Common myeloid progenitor, CD34-positive (primary cell): Measurements from ENCODE around the gene FERMT2.

ENCODE experiments used
- CTCF ChIA-PET: fragments of 350-600 bp; sonication (Branson Sonifier 250); formaldehyde crosslinking; loops from one replicate; lab custom pipeline; 2021; ENCODE audit warnings: antibody characterized with exemption; lab: Charles Lee
- POLR2A ChIA-PET: fragments of 350-600 bp; sonication (Branson Sonifier 250); formaldehyde crosslinking; loops from one replicate; lab custom pipeline; 2021; ENCODE audit warnings: antibody characterized with exemption; lab: Charles Lee
- DNase-seq, 3 donors: peaks; one replicate each; pipeline versions ENCODE4 v3.0.0 to v3.0.0-alpha.2; 2013
- H3K27ac ChIP-seq, 2 experiments: 1 replicate in 1 of 2; 2 replicates in 1 of 2; pipeline ENCODE4 v1.7.0; 2013; ENCODE audit warnings: inconsistent platforms in 2 of 2, low read length in 2 of 2, mild to moderate bottlenecking in 2 of 2, low read depth in 1 of 2, moderate library complexity in 1 of 2; ENCODE audit not compliant: severe bottlenecking in 2 of 2, insufficient read depth in 1 of 2, poor library complexity in 1 of 2
- H3K27me3 ChIP-seq, 5 experiments: replicated peaks in 2 of 5; 1 replicate in 3 of 5; 2 replicates in 2 of 5; pipeline versions ENCODE4 v1.6.1 to v1.7.0; 2013; ENCODE audit warnings: low read length in 4 of 5, mild to moderate bottlenecking in 2 of 5, moderate library complexity in 2 of 5, inconsistent platforms in 1 of 5; ENCODE audit not compliant: insufficient read depth in 5 of 5, control insufficient read depth in 4 of 5
- H3K36me3 ChIP-seq, 4 experiments: 1 replicate in 2 of 4; 2 replicates in 2 of 4; pipeline versions ENCODE4 v1.6.1 to v1.7.0; 2013; ENCODE audit warnings: low read length in 3 of 4, control low read depth in 1 of 4, mild to moderate bottlenecking in 1 of 4; ENCODE audit not compliant: control insufficient read depth in 4 of 4, insufficient read depth in 4 of 4
- H3K4me1 ChIP-seq, 4 experiments: 1 replicate in 3 of 4; 2 replicates in 1 of 4; pipeline versions ENCODE4 v1.6.1 to v1.7.1; 2013; ENCODE audit warnings: low read length in 3 of 4, mild to moderate bottlenecking in 3 of 4, control low read depth in 1 of 4, inconsistent platforms in 1 of 4, moderate library complexity in 1 of 4; ENCODE audit not compliant: control insufficient read depth in 4 of 4, insufficient read depth in 4 of 4; ENCODE audit errors: control extremely low read depth in 1 of 4
- H3K4me3 ChIP-seq, 7 experiments: 1 replicate in 4 of 7; 2 replicates in 3 of 7; pipeline versions ENCODE4 v1.5.1 to v1.7.0; 2013; ENCODE audit warnings: mild to moderate bottlenecking in 7 of 7, low read length in 6 of 7, moderate library complexity in 6 of 7, inconsistent platforms in 2 of 7, low read depth in 2 of 7, control low read depth in 1 of 7; ENCODE audit not compliant: insufficient read depth in 4 of 7, control insufficient read depth in 1 of 7; ENCODE audit errors: extremely low read depth in 1 of 7
- H3K9me3 ChIP-seq, 5 experiments: 1 replicate in 4 of 5; 2 replicates in 1 of 5; pipeline versions ENCODE4 v1.6.1 to v1.7.1; 2013; ENCODE audit warnings: low read length in 4 of 5, mild to moderate bottlenecking in 2 of 5, inconsistent platforms in 1 of 5, low read depth in 1 of 5, moderate library complexity in 1 of 5; ENCODE audit not compliant: control insufficient read depth in 4 of 5, insufficient read depth in 2 of 5; ENCODE audit errors: control extremely low read depth in 1 of 5
- WGBS: methylation state at CpG from one replicate; pipeline ENCODE4 v1.1.5; 2013; ENCODE audit not compliant: insufficient coverage; 5-methylcytosine and 5-hydroxymethylcytosine counted together

The FERMT2 gene

GRCh38 chr14:52944254-52944653 is 6.6 kb downstream of the FERMT2 start:
- H3K27ac ChIP-seq: no peak overlapping the region
- no peak overlapping the region for H3K4me3 ChIP-seq
- no CpG with 5 or more reads among the region's 2 CpGs for WGBS
- no peaks in the 10 kb centered on the region for H3K36me3 ChIP-seq
- POLR2A ChIA-PET: no interaction called here
- H3K9me3 ChIP-seq: no peaks in the 10 kb centered on the region
- peaks cover 4 to 29% (median 15%) of the 10 kb centered on the region in 5 experiments for H3K27me3 ChIP-seq
- CTCF ChIA-PET: interaction anchor here (0.9 kb wide), 1 partner anchor 11 kb away, joined by 3 read pairs; no protein-coding TSS in a partner anchor
- no peaks in the 10 kb centered on the region for H3K4me1 ChIP-seq
- no peak for DNase-seq

- POLR2A ChIA-PET: no interaction called here
- WGBS: 100% methylated on average over 1 of the region's 1 CpG
- CTCF ChIA-PET: no interaction called here
- no peak overlapping the region for H3K27ac ChIP-seq
- no peak overlapping the region for H3K4me3 ChIP-seq
- peaks cover 0 to 2% (median 1%) of the 10 kb centered on the region in 5 experiments for H3K27me3 ChIP-seq
- H3K36me3 ChIP-seq: no peaks in the 10 kb centered on the region
- no peaks in the 10 kb centered on the region for H3K9me3 ChIP-seq
- no peak for DNase-seq
- no peaks in the 10 kb centered on the region for H3K4me1 ChIP-seq
Observed at GRCh38 chr14:52939427-52939826, 11.4 kb downstream of the FERMT2 start.

GRCh38 chr14:52937869-52938268 is 13.0 kb downstream of the FERMT2 start:
- no peaks in the 10 kb centered on the region for H3K9me3 ChIP-seq
- no peaks in the 10 kb centered on the region for H3K4me1 ChIP-seq
- no peak overlapping the region for H3K4me3 ChIP-seq
- ChIA-PET CTCF (interaction anchor here (0.7 kb wide), 1 partner anchor 16 kb away, joined by 3 read pairs; no protein-coding TSS in a partner anchor), POLR2A (interaction anchor here (1.1 kb wide), 1 partner anchor 11 kb away, joined by 6 read pairs; no protein-coding TSS in a partner anchor)
- H3K36me3 ChIP-seq: no peaks in the 10 kb centered on the region
- DNase-seq: no peak
- H3K27ac ChIP-seq: no peak overlapping the region
- H3K27me3 ChIP-seq: peaks cover 0 to 2% (median 0%) of the 10 kb centered on the region in 5 experiments
- WGBS: no CpG with 5 or more reads among the region's 3 CpGs

- no peak for DNase-seq
- Histone ChIP-seq H3K9me3 (no peaks in the 10 kb centered on the region), H3K4me3 (no peak overlapping the region), H3K36me3 (no peaks in the 10 kb centered on the region), H3K4me1 (no peaks in the 10 kb centered on the region), H3K27me3 (peaks cover 0 to 2% (median 0%) of the 10 kb centered on the region in 5 experiments), H3K27ac (no peak overlapping the region)
- 100% methylated on average over 3 of the region's 4 CpGs for WGBS
- POLR2A ChIA-PET: interaction anchor here (1.1 kb wide), 1 partner anchor 12 kb away, joined by 6 read pairs; no protein-coding TSS in a partner anchor
- CTCF ChIA-PET: interaction anchor here (0.6 to 0.7 kb wide), 2 partner anchors 16 to 18 kb away, joined by 3 read pairs; no protein-coding TSS in a partner anchor
Observed at GRCh38 chr14:52937306-52937705, 13.5 kb downstream of the FERMT2 start.

- Histone ChIP-seq H3K4me3 (no peak overlapping the region), H3K4me1 (no peaks in the 10 kb centered on the region), H3K36me3 (no peaks in the 10 kb centered on the region), H3K27ac (no peak overlapping the region), H3K27me3 (peaks cover 0 to 2% (median 0%) of the 10 kb centered on the region in 5 experiments), H3K9me3 (no peaks in the 10 kb centered on the region)
- POLR2A ChIA-PET: no interaction called here
- 100% methylated on average over 1 of the region's 1 CpG for WGBS
- CTCF ChIA-PET: no interaction called here
- DNase-seq: no peak
Observed at GRCh38 chr14:52936437-52936836, 14.4 kb downstream of the FERMT2 start.

GRCh38 chr14:52935833-52936232 is 15.0 kb downstream of the FERMT2 start:
- ChIA-PET POLR2A (no interaction called here), CTCF (interaction anchor here (1.0 kb wide), 1 partner anchor 13 kb away, joined by 3 read pairs; no protein-coding TSS in a partner anchor)

GRCh38 chr14:52934762-52935161 is 16.1 kb downstream of the FERMT2 start:
- H3K4me3 ChIP-seq: no peak overlapping the region
- no CpG with 5 or more reads among the region's 2 CpGs for WGBS
- no peak for DNase-seq
- H3K36me3 ChIP-seq: no peaks in the 10 kb centered on the region
- ChIA-PET CTCF (interaction anchor here (1.0 kb wide), 1 partner anchor 14 kb away, joined by 3 read pairs; no protein-coding TSS in a partner anchor), POLR2A (no interaction called here)
- no peak overlapping the region for H3K27ac ChIP-seq
- H3K9me3 ChIP-seq: no peaks in the 10 kb centered on the region
- no peaks in the 10 kb centered on the region for H3K4me1 ChIP-seq
- H3K27me3 ChIP-seq: peaks cover 0 to 2% (median 0%) of the 10 kb centered on the region in 5 experiments

More at GRCh38 chr14:52935833-52936232, 15.0 kb downstream of the FERMT2 start:
- Histone ChIP-seq H3K4me1 (no peaks in the 10 kb centered on the region), H3K27me3 (peaks cover 0 to 2% (median 0%) of the 10 kb centered on the region in 5 experiments), H3K36me3 (no peaks in the 10 kb centered on the region), H3K4me3 (no peak overlapping the region), H3K9me3 (no peaks in the 10 kb centered on the region), H3K27ac (no peak overlapping the region)
- no peak for DNase-seq
- WGBS: 100% methylated on average over 2 of the region's 3 CpGs
